IMR-90 (cell line): ENCODE measurements around the gene PDCD10. TPM values are rescaled to one million over a fixed set of nuclear protein-coding genes. Genes with fewer than 3 reads are reported as not detected.

ENCODE experiments used
- ATAC-seq: fragments of 200-7000 bp; cut with Tn5 transposase; 2 replicates; pipeline ENCODE4 v1.9.1; 2020; ENCODE audit warnings: low read depth, mild to moderate bottlenecking, moderate library complexity
- BruUV-seq: library from RNA; stranded (reverse); fragments of 400-500 nt; replicated peaks from 2 replicates; lab custom pipeline; 2021; lab: Mats Ljungman, UMichigan
- CTCF ChIA-PET: fragments of 300-600 bp; formaldehyde crosslinking; extraction: SDS; loops from one replicate; lab custom pipeline; 2021; ENCODE audit warnings: antibody characterized with exemption; lab: Yijun Ruan, JAX
- POLR2A ChIA-PET: fragments of 300-600 bp; sonication (Branson Sonifier 250); formaldehyde crosslinking; loops from one replicate; lab custom pipeline; 2022; ENCODE audit warnings: antibody characterized with exemption; ENCODE audit not compliant: unreplicated experiment; lab: Charles Lee
- DNase-seq: peaks from one replicate; pipeline ENCODE4 v3.0.0; 2013
- H2AFZ ChIP-seq: replicated peaks from 2 replicates; pipeline ENCODE3; 2013; ENCODE audit warnings: low read length, mild to moderate bottlenecking; ENCODE audit not compliant: poor library complexity
- H2AK5ac ChIP-seq: 2 replicates; pipeline ENCODE4 v1.6.1; 2013; ENCODE audit warnings: low read depth, low read length, inconsistent platforms
- H2AK9ac ChIP-seq: replicated peaks from 2 replicates; pipeline ENCODE3; 2013; ENCODE audit warnings: mild to moderate bottlenecking, low read depth, low read length, moderate library complexity; ENCODE audit not compliant: poor library complexity
- H2BK120ac ChIP-seq: 2 replicates; pipeline ENCODE4 v1.6.1; 2013; ENCODE audit warnings: low read depth, low read length, inconsistent platforms
- H2BK15ac ChIP-seq: 3 replicates; pipeline ENCODE4 v1.6.1; 2013; ENCODE audit warnings: low read depth, low read length, inconsistent platforms
- H2BK20ac ChIP-seq: 2 replicates; pipeline ENCODE4 v1.6.1; 2013; ENCODE audit warnings: low read depth, mild to moderate bottlenecking, inconsistent platforms, low read length, moderate library complexity
- H2BK5ac ChIP-seq: 2 replicates; pipeline ENCODE4 v1.6.1; 2013; ENCODE audit warnings: mild to moderate bottlenecking, low read depth, low read length, inconsistent platforms; ENCODE audit not compliant: poor library complexity, severe bottlenecking
- H3K14ac ChIP-seq: replicated peaks from 2 replicates; pipeline ENCODE4 v1.6.1; 2013; ENCODE audit warnings: low read depth, low read length, inconsistent platforms
- H3K18ac ChIP-seq: 2 replicates; pipeline ENCODE4 v1.6.1; 2013; ENCODE audit warnings: low read depth, low read length, control low read depth
- H3K23ac ChIP-seq: 2 replicates; pipeline ENCODE4 v1.6.1; 2013; ENCODE audit warnings: low read depth, low read length, inconsistent platforms
- H3K27ac ChIP-seq: 2 replicates; pipeline ENCODE4 v1.5.1; 2013; ENCODE audit warnings: mild to moderate bottlenecking, control low read depth, low read length; ENCODE audit not compliant: insufficient read depth
- H3K27me3 ChIP-seq: 2 replicates; pipeline ENCODE4 v1.6.1; 2013; ENCODE audit warnings: low read length; ENCODE audit not compliant: control insufficient read depth, insufficient read depth
- H3K36me3 ChIP-seq: 2 replicates; pipeline ENCODE4 v1.6.1; 2013; ENCODE audit warnings: low read length, mixed read lengths; ENCODE audit not compliant: control insufficient read depth, insufficient read depth
- H3K4ac ChIP-seq: 2 replicates; pipeline ENCODE4 v1.6.1; 2013; ENCODE audit warnings: low read depth, low read length, inconsistent platforms
- H3K4me1 ChIP-seq: 2 replicates; pipeline ENCODE4 v1.6.1; 2013; ENCODE audit warnings: low read length, mixed read lengths; ENCODE audit not compliant: control insufficient read depth, insufficient read depth
- H3K4me2 ChIP-seq: 2 replicates; pipeline ENCODE4 v1.6.1; 2013; ENCODE audit warnings: low read depth, mild to moderate bottlenecking, control low read depth, low read length, moderate library complexity
- H3K4me3 ChIP-seq: 2 replicates; pipeline ENCODE4 v1.5.1; 2013; ENCODE audit warnings: low read depth, mild to moderate bottlenecking, control low read depth, low read length, moderate library complexity; ENCODE audit not compliant: insufficient read depth
- H3K56ac ChIP-seq: 2 replicates; pipeline ENCODE4 v1.6.1; 2013; ENCODE audit warnings: low read length, inconsistent platforms; ENCODE audit not compliant: insufficient read depth; ENCODE audit errors: extremely low read depth
- H3K79me1 ChIP-seq, 2 experiments: 2 replicates each; pipeline ENCODE4 v1.6.1; 2013; ENCODE audit warnings: low read length in 2 of 2, inconsistent platforms in 1 of 2, low read depth in 1 of 2
- H3K9ac ChIP-seq: 2 replicates; pipeline ENCODE4 v1.6.1; 2013; ENCODE audit warnings: low read depth, low read length, control low read depth
- H3K9me1 ChIP-seq: 2 replicates; pipeline ENCODE4 v1.6.1; 2013; ENCODE audit warnings: low read length, inconsistent platforms; ENCODE audit not compliant: insufficient read depth
- H3K9me3 ChIP-seq: 2 replicates; pipeline ENCODE4 v1.6.1; 2013; ENCODE audit warnings: low read length; ENCODE audit not compliant: control insufficient read depth, insufficient read depth
- H4K20me1 ChIP-seq: 2 replicates; pipeline ENCODE4 v1.6.1; 2013; ENCODE audit warnings: low read length, inconsistent platforms; ENCODE audit not compliant: insufficient read depth
- H4K5ac ChIP-seq: 2 replicates; pipeline ENCODE4 v1.6.1; 2013; ENCODE audit warnings: mild to moderate bottlenecking, low read depth, low read length, control low read depth
- H4K8ac ChIP-seq, 2 experiments: 2 replicates each; pipeline ENCODE4 v1.6.1; 2013; ENCODE audit warnings: low read depth in 2 of 2, low read length in 2 of 2, control low read depth in 1 of 2, inconsistent platforms in 1 of 2
- H4K91ac ChIP-seq: 2 replicates; pipeline ENCODE4 v1.6.1; 2013; ENCODE audit warnings: low read depth, low read length, inconsistent platforms; ENCODE audit not compliant: insufficient read depth
- FOS ChIP-seq: fragments of 150-350 bp; IDR thresholded peaks from 2 replicates; pipeline ENCODE4 v1.6.1; 2016; ENCODE audit warnings: low read depth, low read length
- MAFK ChIP-seq: IDR thresholded peaks from 2 replicates; pipeline ENCODE4 v1.6.1; 2012; ENCODE audit warnings: low read depth, low read length, improper control_type of control experiment
- NFE2L2 ChIP-seq: fragments of 150-350 bp; IDR thresholded peaks from 2 replicates; pipeline ENCODE4 v1.6.1; 2016; ENCODE audit warnings: low read depth, mild to moderate bottlenecking, low read length
- RCOR1 ChIP-seq: IDR thresholded peaks from 2 replicates; pipeline ENCODE4 v1.6.1; 2012; ENCODE audit warnings: mild to moderate bottlenecking, low read length, improper control_type of control experiment; ENCODE audit not compliant: insufficient replicate concordance
- RFX5 ChIP-seq: IDR thresholded peaks from 2 replicates; pipeline ENCODE4 v1.8.0; 2012; ENCODE audit warnings: low read depth, mild to moderate bottlenecking, low read length, moderate library complexity
- WGBS, 2 experiments: methylation state at CpG; one replicate each; pipeline versions ENCODE4 v1.1.5 to v1.1.7; 2013; ENCODE audit warnings: missing lambda C conversion rate in 2 of 2; ENCODE audit not compliant: insufficient read length in 1 of 2; ENCODE audit errors: extremely low coverage in 2 of 2; 5-methylcytosine and 5-hydroxymethylcytosine counted together
- dilution Hi-C: fragments of 300-500 bp; cut with HindIII; formaldehyde crosslinking; loops from one replicate; pipeline ENCODE4 v1.14.3; 2018; ENCODE audit warnings: low sequenced_read_pairs; ENCODE audit not compliant: unreplicated experiment
- in situ Hi-C: fragments of 300-500 bp; cut with MboI; formaldehyde crosslinking; loops from 3 replicates; pipeline ENCODE4 v1.14.3; 2019; ENCODE audit warnings: low sequenced_read_pairs, inconsistent platforms, mixed read lengths
- intact Hi-C: fragments of 100-400 bp; cut with micrococcal nuclease; formaldehyde crosslinking; loops from 2 replicates; pipeline ENCODE4 v1.10.0; 2022
- polyA plus RNA-seq, 3 experiments: library from polyadenylated mRNA; depleted of rRNA; stranded (reverse); fragments of >200 nt; gene quantifications; 2 replicates each; pipeline ENCODE4 v1.2.3, GENCODE V29; 2012; ENCODE audit warnings: low replicate concordance in 1 of 3
- total RNA-seq: library from RNA; depleted of rRNA; stranded (reverse); fragments of >200 nt; gene quantifications from 2 replicates; pipeline ENCODE4 v1.2.3, GENCODE V29; 2012
- TF ChIP-seq, protein P1 (sequence below): conservative IDR thresholded peaks from 2 replicates; pipeline ENCODE4 v1.5.1; 2012; ENCODE audit warnings: mild to moderate bottlenecking, low read depth, low read length, improper control_type of control experiment

Gene PDCD10
- total and polyA plus RNA-seq, 2 of the 4 experiments (the other 2 are of a cell fraction), result 36.7 to 47.3 TPM

DNA sequence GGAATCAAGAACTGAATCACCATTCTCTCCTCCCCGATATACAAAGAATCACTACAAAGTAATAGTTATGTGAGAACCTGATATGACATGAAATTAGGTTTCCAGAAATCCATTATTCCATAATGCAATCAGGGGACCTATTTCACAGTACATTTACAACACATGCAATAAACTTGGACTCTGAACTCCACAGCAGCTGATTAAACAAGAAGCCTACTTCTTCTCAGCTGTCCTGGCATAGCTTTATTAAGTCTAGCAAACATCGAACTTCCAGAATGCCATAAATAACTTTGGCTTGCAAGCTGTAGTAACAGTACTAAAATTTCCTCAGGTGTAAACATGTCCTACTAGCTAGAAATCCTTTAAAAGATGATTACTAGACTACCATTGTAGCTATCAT, 17.8 kb downstream of the PDCD10 start:
- POLR2A ChIA-PET, result no interaction called here

More for the DNA sequence above, 17.8 kb downstream of the PDCD10 start:
- no peak overlapping the region for H4K5ac ChIP-seq
- no CpG with 5 or more reads among the region's 2 CpGs for WGBS, 2 experiments
- no peak overlapping the region for H2BK120ac ChIP-seq
- H3K9me1 ChIP-seq, result no peaks in the 10 kb centered on the region
- H3K4ac ChIP-seq, result no peak overlapping the region
- H2BK20ac ChIP-seq, result no peak overlapping the region
- H3K27me3 ChIP-seq, result no peaks in the 10 kb centered on the region
- H3K9ac ChIP-seq, result no peak overlapping the region
- no peak overlapping the region for H3K4me3 ChIP-seq
- no peak for TF ChIP-seq RCOR1
- no peak for TF ChIP-seq NFE2L2
- TF ChIP-seq FOS, result no peak
- TF ChIP-seq, protein P1, sequence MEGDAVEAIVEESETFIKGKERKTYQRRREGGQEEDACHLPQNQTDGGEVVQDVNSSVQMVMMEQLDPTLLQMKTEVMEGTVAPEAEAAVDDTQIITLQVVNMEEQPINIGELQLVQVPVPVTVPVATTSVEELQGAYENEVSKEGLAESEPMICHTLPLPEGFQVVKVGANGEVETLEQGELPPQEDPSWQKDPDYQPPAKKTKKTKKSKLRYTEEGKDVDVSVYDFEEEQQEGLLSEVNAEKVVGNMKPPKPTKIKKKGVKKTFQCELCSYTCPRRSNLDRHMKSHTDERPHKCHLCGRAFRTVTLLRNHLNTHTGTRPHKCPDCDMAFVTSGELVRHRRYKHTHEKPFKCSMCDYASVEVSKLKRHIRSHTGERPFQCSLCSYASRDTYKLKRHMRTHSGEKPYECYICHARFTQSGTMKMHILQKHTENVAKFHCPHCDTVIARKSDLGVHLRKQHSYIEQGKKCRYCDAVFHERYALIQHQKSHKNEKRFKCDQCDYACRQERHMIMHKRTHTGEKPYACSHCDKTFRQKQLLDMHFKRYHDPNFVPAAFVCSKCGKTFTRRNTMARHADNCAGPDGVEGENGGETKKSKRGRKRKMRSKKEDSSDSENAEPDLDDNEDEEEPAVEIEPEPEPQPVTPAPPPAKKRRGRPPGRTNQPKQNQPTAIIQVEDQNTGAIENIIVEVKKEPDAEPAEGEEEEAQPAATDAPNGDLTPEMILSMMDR, result no peak
- TF ChIP-seq RFX5, result no peak
- TF ChIP-seq MAFK, result no peak
- H2BK15ac ChIP-seq, result no peak overlapping the region
- no peak overlapping the region for H3K27ac ChIP-seq
- H3K9me3 ChIP-seq, result no peaks in the 10 kb centered on the region
- intact Hi-C loops (no loop called here), dilution Hi-C loops (no loop called here), in situ Hi-C loops (no loop called here)
- H3K79me1 ChIP-seq, result peaks cover 12 to 29% of the 10 kb centered on the region in 2 experiments; a peak in 3 of 4 replicates
- no peak overlapping the region for H3K4me2 ChIP-seq
- BruUV-seq, result no TSS peak
- no peak overlapping the region for H3K14ac ChIP-seq
- H4K20me1 ChIP-seq, result 0 out of 2 replicates have a peak, but pooled peaks cover 1% of the 10 kb centered on the region
- ATAC-seq (no peak), DNase-seq (no peak)
- CTCF ChIA-PET, result interaction anchor here (0.7 kb wide), 1 partner anchor 145 kb away, joined by 3 read pairs; no protein-coding TSS in a partner anchor
- H2AK5ac ChIP-seq, result no peak overlapping the region
- peaks cover 5% of the 10 kb centered on the region for H3K36me3 ChIP-seq
- H4K91ac ChIP-seq, result no peak overlapping the region
- H3K56ac ChIP-seq, result no peak overlapping the region
- H3K4me1 ChIP-seq, result no peaks in the 10 kb centered on the region
- no peak overlapping the region for H4K8ac ChIP-seq
- no peak overlapping the region for H3K23ac ChIP-seq
- H2AK9ac ChIP-seq, result no peak overlapping the region
- H2AFZ ChIP-seq, result no peak overlapping the region
- H3K18ac ChIP-seq, result no peak overlapping the region
- no peak overlapping the region for H2BK5ac ChIP-seq
